GM21576 (cell line): ENCODE measurements around the gene ABCB7.
"Not testable (repeated sequence)": the region's sequence is repeated elsewhere in the genome, so short reads cannot be mapped to it uniquely, and the experiment has no call there.

Source experiments
- ATAC-seq: cut with Tn5 transposase; IDR thresholded peaks from one replicate; pipeline ENCODE4 v1.9.1; 2021; ENCODE audit warnings: mild to moderate bottlenecking, moderate library complexity; ENCODE audit not compliant: unreplicated experiment

The ABCB7 gene

GRCh38 chrX:75106772-75107171 is 49.3 kb downstream of the ABCB7 start:
- ATAC-seq, result no peak

GRCh38 chrX:75096331-75096730 is 59.8 kb downstream of the ABCB7 start:
- no peak for ATAC-seq

DNA sequence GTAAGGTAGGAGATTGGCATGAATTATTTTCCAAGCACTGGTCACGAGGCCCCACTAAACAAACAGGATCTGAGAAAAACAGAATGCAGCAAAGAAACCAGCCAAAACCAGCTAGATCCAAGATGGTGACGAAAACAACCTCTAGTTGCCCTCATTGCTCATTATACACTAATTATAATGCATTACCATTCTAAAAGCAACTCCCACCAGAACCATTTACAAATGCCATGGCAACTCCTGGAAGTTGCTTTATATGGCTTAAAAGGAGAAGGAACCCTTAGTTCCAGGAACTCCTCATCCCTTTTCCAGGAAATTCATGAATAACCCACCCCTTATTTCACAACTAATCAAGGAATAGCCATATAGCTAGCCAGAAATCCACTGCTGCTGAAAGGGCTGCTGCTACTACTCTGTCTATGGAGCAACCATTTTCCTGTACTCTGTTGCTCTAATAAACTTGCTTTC is 69.3 kb downstream of the ABCB7 start:
- ATAC-seq, result no peak

DNA sequence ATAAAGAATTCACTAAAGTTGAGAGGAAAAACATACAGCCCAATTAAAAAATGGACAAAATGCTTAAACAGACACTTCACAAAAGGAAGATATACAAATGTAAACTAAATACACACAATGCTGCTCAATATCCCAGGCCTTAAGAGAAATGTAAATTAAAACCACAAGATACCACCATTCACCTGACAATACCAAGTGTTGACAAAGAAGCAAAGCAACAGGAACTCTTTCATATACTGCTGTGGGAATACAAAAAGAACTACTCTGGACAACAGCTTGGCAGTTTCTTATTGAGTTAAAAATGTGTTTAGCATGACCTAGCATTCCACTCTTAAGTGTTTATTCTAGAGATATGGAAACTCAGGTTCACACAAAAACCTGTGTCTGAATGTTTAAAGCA is 71.3 kb downstream of the ABCB7 start:
- ATAC-seq, result no peak

GRCh38 chrX:75076429-75076828 is 79.7 kb downstream of the ABCB7 start:
- ATAC-seq, result no peak

GRCh38 chrX:75074475-75074874 is 81.6 kb downstream of the ABCB7 start:
- ATAC-seq, result no peak

DNA sequence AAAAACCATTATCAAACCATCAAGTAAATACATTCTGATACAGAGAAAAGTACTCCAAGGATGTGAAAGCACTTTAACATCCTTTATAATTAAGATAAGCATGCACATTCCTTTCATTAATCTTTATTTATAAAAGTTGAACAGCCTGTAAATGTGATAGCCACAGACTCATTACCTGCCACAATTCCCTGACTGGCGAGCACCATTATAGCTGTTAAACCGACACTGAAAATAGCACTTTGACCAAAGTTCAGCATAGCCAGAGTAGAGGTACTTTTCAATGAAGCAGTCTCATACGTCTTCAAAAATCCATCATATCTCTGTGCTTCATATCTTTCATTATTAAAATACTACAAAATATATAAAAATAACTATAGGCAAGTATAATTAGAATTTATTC is 84.7 kb downstream of the ABCB7 start:
- no peak for ATAC-seq

- ATAC-seq, result no peak
These were observed 88.2 kb downstream of the ABCB7 start for GRCh38 chrX:75067931-75068330.

DNA sequence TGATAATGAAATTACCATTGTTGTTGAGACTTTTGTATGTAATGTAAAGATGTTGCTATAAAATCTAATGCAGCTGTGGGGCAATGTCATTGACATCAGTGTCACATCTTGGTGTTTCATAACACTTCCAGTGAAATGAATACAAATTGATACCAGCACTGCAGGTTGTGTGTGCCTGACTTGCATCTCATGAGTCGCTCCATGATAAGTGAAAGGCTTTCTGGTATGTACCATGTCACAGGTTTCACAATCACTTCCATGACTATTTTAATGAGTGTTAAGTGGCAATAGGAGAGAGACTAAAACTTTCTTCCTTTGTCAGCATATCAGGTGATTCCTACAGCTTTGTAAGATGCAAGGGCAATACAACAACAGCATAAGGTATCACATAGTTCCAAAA is 94.4 kb downstream of the ABCB7 start:
- no peak for ATAC-seq

- no peak for ATAC-seq
These were observed 105.0 kb downstream of the ABCB7 start for GRCh38 chrX:75051047-75051446.

DNA sequence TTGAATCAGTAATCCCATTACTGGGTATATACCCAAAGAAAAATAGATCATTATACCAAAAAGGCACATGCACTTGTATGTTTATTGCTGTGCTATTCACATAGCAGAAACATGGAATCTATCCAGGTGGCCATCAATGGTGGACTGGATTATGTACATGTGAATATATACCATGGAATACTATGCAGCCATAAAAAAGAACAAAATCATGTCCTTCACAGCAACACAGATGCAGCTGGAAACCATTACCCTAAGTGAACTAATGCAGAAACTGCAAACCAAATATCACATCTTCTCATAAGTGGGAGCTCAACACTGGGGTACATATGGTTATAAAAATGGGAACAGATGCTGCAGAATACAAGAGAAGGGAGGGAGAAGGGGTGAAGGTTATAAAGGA is 110.7 kb downstream of the ABCB7 start:
- no peak for ATAC-seq

DNA sequence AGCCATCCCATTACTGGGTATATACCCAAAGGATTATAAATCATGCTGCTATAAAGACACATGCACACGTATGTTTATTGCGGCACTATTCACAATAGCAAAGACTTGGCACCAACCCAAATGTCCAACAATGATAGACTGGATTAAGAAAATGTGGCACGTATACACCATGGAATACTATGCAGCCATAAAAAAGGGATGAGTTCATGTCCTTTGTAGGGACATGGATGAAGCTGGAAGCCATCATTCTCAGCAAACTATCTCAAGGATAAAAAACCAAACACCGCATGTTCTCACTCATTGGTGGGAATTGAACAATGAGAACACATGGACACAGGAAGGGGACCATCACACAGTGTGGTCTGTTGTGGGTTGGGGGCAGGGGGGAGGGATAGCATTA is 111.9 kb downstream of the ABCB7 start:
- ATAC-seq, result not testable (repeated sequence)

DNA sequence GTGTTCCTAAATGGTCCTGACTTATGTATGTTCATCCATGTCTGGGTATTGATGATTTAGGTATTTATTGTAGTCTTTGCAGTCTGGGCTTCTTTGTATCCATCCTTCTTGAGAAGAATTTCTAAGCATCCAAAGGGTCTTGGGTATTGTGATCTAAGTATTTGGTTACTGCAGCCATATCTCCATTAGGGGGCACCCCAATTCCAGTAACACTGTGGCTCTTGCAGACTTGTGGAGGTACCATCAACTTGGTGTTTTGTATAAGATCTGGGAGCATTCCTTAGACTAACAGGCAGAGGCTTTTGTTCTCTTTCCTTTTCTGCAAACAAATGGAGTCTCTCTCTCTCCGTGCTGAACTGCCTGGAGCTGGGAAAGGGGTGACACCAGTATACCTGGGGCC is 117.2 kb downstream of the ABCB7 start:
- no peak for ATAC-seq
